M059J (cell line): ENCODE results near the gene CACNA1G. TPM values are rescaled to one million over a fixed set of nuclear protein-coding genes. Genes with fewer than 3 reads are reported as not detected.

Experiments used
- DNase-seq: peaks from one replicate; pipeline ENCODE4 v3.0.0-alpha.2; 2012; ENCODE audit warnings: low read depth
- total RNA-seq: library from RNA; depleted of rRNA; stranded (reverse); fragments of >200 nt; shearing (Covaris generic); gene quantifications from 2 replicates; pipeline ENCODE4 v1.2.3, GENCODE V29; 2014

CACNA1G gene
- total RNA-seq, 1 experiment from 2014 or later = 0.15 TPM

GRCh38 chr17:50631195-50631907 is 70.8 kb downstream of the CACNA1G start:
- DNase-seq = no peak

GRCh38 chr17:50631908-50632571 is 71.5 kb downstream of the CACNA1G start:
- DNase-seq = no peak

GRCh38 chr17:50632637-50633036 is 72.1 kb downstream of the CACNA1G start:
- DNase-seq = no peak

- DNase-seq = no peak
Observed at GRCh38 chr17:50633683-50634082, 73.2 kb downstream of the CACNA1G start.

GRCh38 chr17:50634224-50634914 is 73.9 kb downstream of the CACNA1G start, which contains the start of gene ABCC3:
TSS of gene ABCC3 (plus strand) at chr17:50634881. CDS start at chr17:50634937, 56 bp downstream.
- DNase-seq = peak; percentile 57

- DNase-seq = no peak
Observed at GRCh38 chr17:50634915-50635731, 74.6 kb downstream of the CACNA1G start.

- no peak for DNase-seq
Observed at GRCh38 chr17:50635732-50635981, 75.1 kb downstream of the CACNA1G start.

GRCh38 chr17:50635982-50636803 is 75.7 kb downstream of the CACNA1G start:
- DNase-seq = no peak

- no peak for DNase-seq
Observed at GRCh38 chr17:50636804-50637195, 76.3 kb downstream of the CACNA1G start.

- DNase-seq = no peak
Observed at GRCh38 chr17:50637829-50638605, 77.5 kb downstream of the CACNA1G start.

- peak; percentile 88 for DNase-seq
Observed at GRCh38 chr17:50638606-50638965, 78.1 kb downstream of the CACNA1G start.

GRCh38 chr17:50638966-50639713 is 78.6 kb downstream of the CACNA1G start:
- DNase-seq = peak; percentile 99

- peak; percentile 61 for DNase-seq
Observed at GRCh38 chr17:50640686-50641351, 80.3 kb downstream of the CACNA1G start.

GRCh38 chr17:50641357-50641756 is 80.8 kb downstream of the CACNA1G start:
- DNase-seq = no peak

GRCh38 chr17:50642071-50642721 is 81.7 kb downstream of the CACNA1G start:
- no peak for DNase-seq

GRCh38 chr17:50642722-50643656 is 82.5 kb downstream of the CACNA1G start:
- peak; percentile 54 for DNase-seq
